ENCODE results near the gene GLB1L2. TPM values are rescaled to one million over a fixed set of nuclear protein-coding genes. Genes with fewer than 3 reads are reported as not detected.

Gene GLB1L2
- total and polyA plus RNA-seq, 2 experiments from 2014 or later: 3.3 to 12.3 TPM

GRCh38 chr11:134407321-134407828 lies 75.6 kb downstream of the GLB1L2 start:
- H3K4me3 ChIP-seq: no peak overlapping the region
- H3K36me3 Mint-ChIP-seq (ENCODE audit: low read depth): peaks cover 9% of the 10 kb centered on the region; the same call in 2 of the 3 replicates
- H3K9me3 Mint-ChIP-seq: no peaks in the 10 kb centered on the region
- peaks cover 43% of the 10 kb centered on the region for H3K79me2 ChIP-seq (replicated peaks; ENCODE audit: insufficient read depth)
- DNase-seq (ENCODE audit: low spot score): no peak
- H3K4me3 Mint-ChIP-seq: no peak overlapping the region
- H3K27me3 ChIP-seq (ENCODE audit: insufficient read depth): peaks cover 11% of the 10 kb centered on the region
- H3K27ac ChIP-seq (ENCODE audit: low read depth): no peak overlapping the region
- no peak overlapping the region for H2AFZ ChIP-seq
- ATAC-seq: no peak
- H3K27me3 Mint-ChIP-seq (ENCODE audit: insufficient read depth, low read depth, poor library complexity): peaks cover 13% of the 10 kb centered on the region
- peaks cover 13% of the 10 kb centered on the region for H3K4me1 ChIP-seq (ENCODE audit: insufficient read depth)
- H3K4me1 Mint-ChIP-seq: peaks cover 33% of the 10 kb centered on the region
- TF ChIP-seq POLR2AphosphoS5 (IDR thresholded peaks at IDR 0.05; ENCODE audit: low read depth) (no peak), ZNF331 (CRISPR knock-in tag; IDR thresholded peaks at IDR 0.05; ENCODE audit: low read depth) (no peak), EZH2phosphoT487 (IDR thresholded peaks at IDR 0.05; ENCODE audit: unreplicated experiment) (no peak), REST (IDR thresholded peaks at IDR 0.05; ENCODE audit: unreplicated experiment) (no peak), STAT1 (IDR thresholded peaks at IDR 0.05; ENCODE audit: unreplicated experiment) (no peak), ETS1 (IDR thresholded peaks at IDR 0.05) (no peak), EZH2 (IDR thresholded peaks at IDR 0.05; ENCODE audit: low read depth, unreplicated experiment) (no peak), JUNB (IDR thresholded peaks at IDR 0.05; ENCODE audit: unreplicated experiment) (no peak), CTCF (conservative IDR thresholded peaks at IDR 0.05; ENCODE audit: low read depth in 2 of 2) (no peak), CREB1 (CRISPR knock-in tag; IDR thresholded peaks at IDR 0.05; ENCODE audit: low read depth) (no peak), ZNF114 (CRISPR knock-in tag; IDR thresholded peaks at IDR 0.05) (no peak), NANOG (IDR thresholded peaks at IDR 0.05; ENCODE audit: borderline replicate concordance) (no peak), ZNF462 (CRISPR knock-in tag; IDR thresholded peaks at IDR 0.05) (no peak)
- no peak overlapping the region for H3K27ac Mint-ChIP-seq
- H3K9me2 ChIP-seq (ENCODE audit: insufficient read depth): no peaks in the 10 kb centered on the region
- H4K20me1 ChIP-seq (replicated peaks; ENCODE audit: insufficient read depth): peaks cover 4% of the 10 kb centered on the region
- peak overlapping the region; percentile 38; the same call in 1 of the 2 replicates for H3K4me2 ChIP-seq
- no peaks in the 10 kb centered on the region for H3K36me3 ChIP-seq (ENCODE audit: insufficient read depth)
- H3F3A ChIP-seq (replicated peaks; ENCODE audit: low read depth): no peaks in the 10 kb centered on the region

Data from GM23338 (cell line).